A549 (cell line): Measurements from ENCODE around the gene C6orf52. TPM values are rescaled to one million over a fixed set of nuclear protein-coding genes. Genes with fewer than 3 reads are reported as not detected.

ENCODE experiments used
- ATAC-seq, 2 experiments: fragments of 200-7000 bp in 1 of 2; fragments of >200 bp in 1 of 2; cut with Nextera tagmentation in 1 of 2; cut with Tn5 transposase in 1 of 2; 3 replicates each; pipeline versions ENCODE4 v1.8.0 to v1.9.1; 2018 to 2020; ENCODE audit warnings: mild to moderate bottlenecking in 1 of 2, moderate library complexity in 1 of 2
- CTCF ChIA-PET: fragments of 300-600 bp; sonication (Branson Sonifier 250); formaldehyde crosslinking; extraction: SDS; loops from one replicate; lab custom pipeline; 2021; ENCODE audit warnings: antibody characterized with exemption, inconsistent platforms; lab: Yijun Ruan, JAX
- POLR2A ChIA-PET: fragments of 350-600 bp; formaldehyde crosslinking; extraction: SDS; loops from one replicate; lab custom pipeline; 2021; ENCODE audit warnings: antibody characterized with exemption, inconsistent platforms; lab: Yijun Ruan, JAX
- DNase-seq, 2 experiments: peaks; one replicate each; pipeline versions ENCODE4 v3.0.0 to v3.0.0-alpha.2; 2011 to 2016; ENCODE audit warnings: low read depth in 1 of 2, low spot score in 1 of 2
- FAIRE-seq: peaks from 2 replicates; lab custom pipeline; 2011; peaks lifted over from hg19 to GRCh38; lab: Jason Lieb, UNC
- H3K27ac ChIP-seq, 2 experiments: fragments of >200 bp; sonication (Bioruptor Twin); formaldehyde crosslinking; 3 replicates each; pipeline ENCODE4 v1.5.1; 2016 to 2017
- H3K4me1 ChIP-seq: fragments of >200 bp; sonication (Bioruptor Twin); formaldehyde crosslinking; 3 replicates; pipeline ENCODE4 v1.6.1; 2016
- H3K4me2 ChIP-seq: fragments of >200 bp; sonication (Bioruptor Twin); formaldehyde crosslinking; 3 replicates; pipeline ENCODE4 v1.6.1; 2016
- H3K4me3 ChIP-seq: fragments of >200 bp; sonication (Bioruptor Twin); formaldehyde crosslinking; 3 replicates; pipeline ENCODE4 v1.5.1; 2016
- H3K9me3 ChIP-seq: fragments of >200 bp; sonication (Bioruptor Twin); formaldehyde crosslinking; 3 replicates; pipeline ENCODE4 v1.6.1; 2016
- CBX8 ChIP-seq: fragments of 200-600 bp; sonication (generic); IDR thresholded peaks from 2 replicates; pipeline ENCODE4 v1.6.1; 2016
- CEBPB ChIP-seq, 2 experiments: fragments of >200 bp in 1 of 2; sonication (Bioruptor Twin) in 1 of 2; formaldehyde crosslinking in 1 of 2; IDR thresholded peaks; 2 replicates each; pipeline ENCODE4 v1.6.1; 2012 to 2016
- EP300 ChIP-seq, 2 experiments: fragments of >200 bp; sonication (Bioruptor Twin); formaldehyde crosslinking; IDR thresholded peaks; 2 replicates in 1 of 2; 3 replicates in 1 of 2; pipeline ENCODE4 v1.6.1; 2016 to 2017
- ESRRA ChIP-seq: fragments of 150-350 bp; IDR thresholded peaks from 2 replicates; pipeline ENCODE4 v1.6.1; 2014; ENCODE audit warnings: mild to moderate bottlenecking, low read length, borderline replicate concordance
- FOSB ChIP-seq: fragments of 250-450 bp; sonication (Bioruptor Pico); IDR thresholded peaks from 2 replicates; pipeline ENCODE4 v1.5.0; 2020; ENCODE audit warnings: mild to moderate bottlenecking, moderate library complexity
- FOXS1 ChIP-seq: fragments of 250-450 bp; sonication (Bioruptor Pico); IDR thresholded peaks from 2 replicates; pipeline ENCODE4 v1.5.0; 2020; ENCODE audit warnings: mild to moderate bottlenecking, moderate library complexity
- GATA3 ChIP-seq: IDR thresholded peaks from 2 replicates; pipeline ENCODE4 v1.6.1; 2012; ENCODE audit warnings: borderline replicate concordance
- HDAC2 ChIP-seq: fragments of 200-600 bp; sonication (generic); IDR thresholded peaks from 2 replicates; pipeline ENCODE4 v1.6.1; 2016
- HES2 ChIP-seq: fragments of >200 bp; sonication (Bioruptor Twin); formaldehyde crosslinking; IDR thresholded peaks from 2 replicates; pipeline ENCODE4 v1.6.1; 2016
- JUNB ChIP-seq: fragments of >200 bp; sonication (Bioruptor Twin); formaldehyde crosslinking; IDR thresholded peaks from 2 replicates; pipeline ENCODE4 v1.6.1; 2016
- KDM1A ChIP-seq: fragments of 200-600 bp; sonication (generic); IDR thresholded peaks from 2 replicates; pipeline ENCODE4 v1.6.1; 2016; ENCODE audit warnings: low read depth, mild to moderate bottlenecking
- MAFK ChIP-seq: fragments of 450-650 bp; IDR thresholded peaks from 2 replicates; pipeline ENCODE4 v1.6.1; 2014; ENCODE audit not compliant: partially characterized antibody
- MAZ ChIP-seq: fragments of 150-350 bp; IDR thresholded peaks from 2 replicates; pipeline ENCODE4 v1.6.1; 2014; ENCODE audit warnings: antibody characterized with exemption, low read depth, low read length, borderline replicate concordance
- MYC ChIP-seq: IDR thresholded peaks from 2 replicates; pipeline ENCODE4 v1.6.1; 2012; ENCODE audit warnings: mild to moderate bottlenecking, inconsistent platforms, low read length, improper control_type of control experiment, borderline replicate concordance
- NFE2L2 ChIP-seq: fragments of 150-350 bp; conservative IDR thresholded peaks from 2 replicates; pipeline ENCODE4 v1.6.1; 2014; ENCODE audit warnings: low read length
- NR3C1 ChIP-seq: fragments of >200 bp; sonication (Bioruptor Twin); formaldehyde crosslinking; IDR thresholded peaks from 3 replicates; pipeline ENCODE4 v1.6.1; 2017
- POLR2A ChIP-seq: IDR thresholded peaks from 2 replicates; pipeline ENCODE4 v1.6.1; 2012; ENCODE audit warnings: mild to moderate bottlenecking, low read length
- RAD21 ChIP-seq, 2 experiments: fragments of >200 bp in 1 of 2; sonication (Bioruptor Twin) in 1 of 2; formaldehyde crosslinking in 1 of 2; IDR thresholded peaks in 1 of 2; conservative IDR thresholded peaks in 1 of 2; 2 replicates in 1 of 2; 3 replicates in 1 of 2; pipeline ENCODE4 v1.6.1; 2012 to 2018; ENCODE audit warnings: inconsistent platforms in 1 of 2
- RNF2 ChIP-seq: fragments of 200-600 bp; sonication (generic); IDR thresholded peaks from 2 replicates; pipeline ENCODE4 v1.6.1; 2016; ENCODE audit warnings: low read depth, mild to moderate bottlenecking, antibody characterized with exemption, moderate library complexity, borderline replicate concordance
- TFCP2L1 ChIP-seq: fragments of 250-450 bp; sonication (Bioruptor Pico); IDR thresholded peaks from 2 replicates; pipeline ENCODE4 v1.5.0; 2021; ENCODE audit warnings: mild to moderate bottlenecking
- TP53 ChIP-seq: fragments of 250-450 bp; sonication (Bioruptor Pico); IDR thresholded peaks from 2 replicates; pipeline ENCODE4 v1.5.0; 2021; ENCODE audit warnings: mild to moderate bottlenecking, moderate library complexity
- ZC3H11A ChIP-seq: fragments of 450-650 bp; IDR thresholded peaks from 2 replicates; pipeline ENCODE4 v1.6.1; 2014; ENCODE audit warnings: antibody characterized with exemption, mild to moderate bottlenecking
- ZSCAN20 ChIP-seq: fragments of 250-450 bp; sonication (Bioruptor Pico); IDR thresholded peaks from 2 replicates; pipeline ENCODE4 v1.8.0; 2022; ENCODE audit warnings: mild to moderate bottlenecking, moderate library complexity
- WGBS: methylation state at CpG from one replicate; pipeline ENCODE4 v1.1.6; 2017; ENCODE audit errors: missing lambda C conversion rate; 5-methylcytosine and 5-hydroxymethylcytosine counted together
- polyA plus RNA-seq, 4 experiments: library from polyadenylated mRNA; depleted of rRNA in 3 of 4; stranded (reverse); fragments of >200 nt; fragmentation: RNase III in 1 of 4; extraction: RNeasy Plus Mini Kit Qiagen cat#74134 plus additional on column Dnase treatment in 1 of 4; gene quantifications; 2 replicates in 3 of 4; 3 replicates in 1 of 4; pipeline ENCODE4 v1.2.3, GENCODE V29; 2011 to 2017
- TF ChIP-seq, protein P1 (sequence below): IDR thresholded peaks from 2 replicates; pipeline ENCODE4 v1.6.1; 2012
- TF ChIP-seq, protein P2 (sequence below): fragments of 450-650 bp; IDR thresholded peaks from 2 replicates; pipeline ENCODE4 v1.6.1; 2014; ENCODE audit warnings: antibody characterized with exemption
- TF ChIP-seq, protein P3 (sequence below): IDR thresholded peaks from 2 replicates; pipeline ENCODE4 v1.6.1; 2012

The C6orf52 gene
- polyA plus RNA-seq, 2 of the 4 experiments (the other 2 are of a cell fraction), result 1.3 to 2.2 TPM

DNA sequence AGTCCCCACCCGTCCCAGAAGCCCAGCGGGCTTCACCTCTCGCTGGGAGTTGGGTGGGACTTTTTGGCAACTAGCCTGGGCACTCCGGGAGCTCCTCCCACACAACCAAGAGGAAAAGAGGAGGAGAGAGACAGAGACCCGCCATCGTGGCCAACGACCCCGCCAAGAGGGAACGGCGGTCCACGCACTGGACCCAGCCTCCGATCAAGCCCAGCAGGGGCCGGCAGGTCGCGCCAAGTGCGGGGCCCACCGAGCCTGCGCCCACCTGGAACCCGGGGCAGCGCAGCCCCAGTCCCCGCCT is 25.5 kb upstream of the C6orf52 start (continued):
- TF ChIP-seq, protein P1, sequence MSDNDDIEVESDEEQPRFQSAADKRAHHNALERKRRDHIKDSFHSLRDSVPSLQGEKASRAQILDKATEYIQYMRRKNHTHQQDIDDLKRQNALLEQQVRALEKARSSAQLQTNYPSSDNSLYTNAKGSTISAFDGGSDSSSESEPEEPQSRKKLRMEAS, result no peak

GRCh38 chr6:10719296-10719963 is 25.0 kb upstream of the C6orf52 start:
- Histone ChIP-seq H3K9me3 (peaks cover 6% of the 10 kb centered on the region; the same call in 1 of the 3 replicates), H3K4me3 (no peak overlapping the region), H3K4me2 (no peak overlapping the region), H3K27ac (no peak overlapping the region), H3K4me1 (peaks cover 16% of the 10 kb centered on the region)
- no peak for ATAC-seq
- ChIA-PET CTCF (interaction anchor here (0.6 to 1.3 kb wide), 2 partner anchors 24 to 209 kb away, joined by 3 to 4 read pairs; no protein-coding TSS in a partner anchor), POLR2A (interaction anchor here (1.7 kb wide), 1 partner anchor 25 kb away, joined by 4 read pairs; the partner anchor contains the start of genes C6orf52 and PAK1IP1)
- TF ChIP-seq KDM1A, result no peak
- peak; percentile 90 for TF ChIP-seq MAFK
- TF ChIP-seq HDAC2, result no peak
- no peak for TF ChIP-seq GATA3
- 88% methylated on average over 8 of the region's 8 CpGs for WGBS
- no peak for DNase-seq
- no peak for FAIRE-seq

GRCh38 chr6:10713962-10714361 is 19.5 kb upstream of the C6orf52 start:
- 84% methylated on average over 8 of the region's 8 CpGs for WGBS

GRCh38 chr6:10696655-10697054 is 2.2 kb upstream of the C6orf52 start:
- WGBS, result 82% methylated on average over 3 of the region's 4 CpGs
- no peak for TF ChIP-seq MAZ
- TF ChIP-seq KDM1A, result no peak
- no peak for TF ChIP-seq TP53 (CRISPR knock-in tag)
- TF ChIP-seq CBX8, result no peak
- no peak for TF ChIP-seq HES2
- no peak for TF ChIP-seq FOSB (CRISPR knock-in tag)
- TF ChIP-seq RAD21 (conservative IDR thresholded peaks at IDR 0.05 in 1 of 2, IDR thresholded peaks at IDR 0.05 in 1 of 2), result no peak
- TF ChIP-seq CEBPB (IDR thresholded peaks at IDR 0.05), result no peak
- TF ChIP-seq EP300 (IDR thresholded peaks at IDR 0.05), result no peak
- no peak for TF ChIP-seq MYC
- TF ChIP-seq NFE2L2, result no peak
- TF ChIP-seq FOXS1 (CRISPR knock-in tag), result no peak
- TF ChIP-seq, protein P2, sequence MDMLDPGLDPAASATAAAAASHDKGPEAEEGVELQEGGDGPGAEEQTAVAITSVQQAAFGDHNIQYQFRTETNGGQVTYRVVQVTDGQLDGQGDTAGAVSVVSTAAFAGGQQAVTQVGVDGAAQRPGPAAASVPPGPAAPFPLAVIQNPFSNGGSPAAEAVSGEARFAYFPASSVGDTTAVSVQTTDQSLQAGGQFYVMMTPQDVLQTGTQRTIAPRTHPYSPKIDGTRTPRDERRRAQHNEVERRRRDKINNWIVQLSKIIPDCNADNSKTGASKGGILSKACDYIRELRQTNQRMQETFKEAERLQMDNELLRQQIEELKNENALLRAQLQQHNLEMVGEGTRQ, result no peak
- TF ChIP-seq JUNB, result no peak
- no peak for TF ChIP-seq NR3C1
- H3K4me3 ChIP-seq, result no peak overlapping the region
- ChIA-PET POLR2A (interaction anchor here (3.5 kb wide), 1 partner anchor 26 kb away, joined by 31 read pairs; the partner anchor contains the start of gene TMEM14C), CTCF (no interaction called here)
- DNase-seq (no peak), ATAC-seq (no peak), FAIRE-seq (no peak)
- no peak overlapping the region for H3K27ac ChIP-seq
- H3K4me2 ChIP-seq, result peak overlapping the region; percentile 94
- peaks cover 16% of the 10 kb centered on the region for H3K4me1 ChIP-seq
- no peaks in the 10 kb centered on the region for H3K9me3 ChIP-seq

More at GRCh38 chr6:10713962-10714361, 19.5 kb upstream of the C6orf52 start:
- DNase-seq (no peak), FAIRE-seq (no peak), ATAC-seq (no peak)
- TF ChIP-seq TP53 (CRISPR knock-in tag), result no peak
- TF ChIP-seq ESRRA, result no peak
- TF ChIP-seq ZSCAN20 (CRISPR knock-in tag), result no peak
- TF ChIP-seq, protein P3, sequence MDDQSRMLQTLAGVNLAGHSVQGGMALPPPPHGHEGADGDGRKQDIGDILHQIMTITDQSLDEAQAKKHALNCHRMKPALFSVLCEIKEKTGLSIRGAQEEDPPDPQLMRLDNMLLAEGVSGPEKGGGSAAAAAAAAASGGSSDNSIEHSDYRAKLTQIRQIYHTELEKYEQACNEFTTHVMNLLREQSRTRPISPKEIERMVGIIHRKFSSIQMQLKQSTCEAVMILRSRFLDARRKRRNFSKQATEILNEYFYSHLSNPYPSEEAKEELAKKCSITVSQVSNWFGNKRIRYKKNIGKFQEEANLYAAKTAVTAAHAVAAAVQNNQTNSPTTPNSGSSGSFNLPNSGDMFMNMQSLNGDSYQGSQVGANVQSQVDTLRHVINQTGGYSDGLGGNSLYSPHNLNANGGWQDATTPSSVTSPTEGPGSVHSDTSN, result no peak
- no peak for TF ChIP-seq TFCP2L1 (CRISPR knock-in tag)
- TF ChIP-seq GATA3, result no peak
- TF ChIP-seq HES2, result no peak
- TF ChIP-seq POLR2A, result no peak
- TF ChIP-seq, protein P2, result no peak
- no peak for TF ChIP-seq RNF2
- TF ChIP-seq NFE2L2, result no peak
- TF ChIP-seq EP300 (IDR thresholded peaks at IDR 0.05), result no peak
- TF ChIP-seq ZC3H11A, result no peak
- Histone ChIP-seq H3K4me3 (no peak overlapping the region), H3K4me1 (no peaks in the 10 kb centered on the region), H3K4me2 (no peak overlapping the region), H3K9me3 (peaks cover 6% of the 10 kb centered on the region; the same call in 1 of the 3 replicates), H3K27ac (no peak overlapping the region)
- ChIA-PET POLR2A (no interaction called here), CTCF (interaction anchor here (0.7 kb wide), 1 partner anchor 89 kb away, joined by 3 read pairs; no protein-coding TSS in a partner anchor)
